MM.1S (cell line): ENCODE results near the gene SNX24.

Experiments
- DNase-seq: peaks from one replicate; pipeline ENCODE4 v3.0.0-alpha.2; 2015
- H2AFZ ChIP-seq: fragments of 300-600 bp; sonication (generic); 2 replicates; pipeline ENCODE4 v1.6.0; 2016; ENCODE audit warnings: antibody characterized with exemption, low read length
- H3F3A ChIP-seq: fragments of 300-600 bp; sonication (generic); 2 replicates; pipeline ENCODE4 v1.6.1; 2016; ENCODE audit warnings: mild to moderate bottlenecking, antibody characterized with exemption, low read length, moderate library complexity, mixed read lengths; ENCODE audit not compliant: insufficient read depth
- H3K27ac ChIP-seq: fragments of 300-600 bp; sonication (generic); 2 replicates; pipeline ENCODE4 v1.5.1; 2016; ENCODE audit warnings: mild to moderate bottlenecking, low read length
- H3K27me3 ChIP-seq: fragments of 300-600 bp; sonication (generic); replicated peaks from 2 replicates; pipeline ENCODE4 v1.6.0; 2016; ENCODE audit warnings: low read length; ENCODE audit not compliant: insufficient read depth
- H3K36me3 ChIP-seq: fragments of 300-600 bp; sonication (generic); replicated peaks from 2 replicates; pipeline ENCODE4 v1.6.1; 2016; ENCODE audit warnings: mild to moderate bottlenecking, low read length, mixed read lengths; ENCODE audit not compliant: insufficient read depth
- H3K4me1 ChIP-seq: fragments of 300-600 bp; sonication (generic); 2 replicates; pipeline ENCODE4 v1.6.1; 2016; ENCODE audit warnings: low read length, mixed read lengths
- H3K4me2 ChIP-seq: fragments of 300-600 bp; sonication (generic); 2 replicates; pipeline ENCODE4 v1.6.0; 2016; ENCODE audit warnings: low read depth, low read length
- H3K4me3 ChIP-seq: fragments of 300-600 bp; sonication (generic); 2 replicates; pipeline ENCODE4 v1.5.1; 2016; ENCODE audit warnings: low read length, mixed read lengths
- H3K79me2 ChIP-seq: fragments of 300-600 bp; sonication (generic); 2 replicates; pipeline ENCODE4 v1.6.1; 2016; ENCODE audit warnings: mixed run types, low read length, mixed read lengths
- H3K9ac ChIP-seq: fragments of 300-600 bp; sonication (generic); 2 replicates; pipeline ENCODE4 v1.6.1; 2016; ENCODE audit warnings: low read length, mixed read lengths
- H3K9me2 ChIP-seq: fragments of 300-600 bp; sonication (generic); replicated peaks from 2 replicates; pipeline ENCODE4 v1.6.1; 2016; ENCODE audit warnings: mild to moderate bottlenecking, low read length, mixed read lengths; ENCODE audit not compliant: insufficient read depth
- H3K9me3 ChIP-seq: fragments of 300-600 bp; sonication (generic); replicated peaks from 2 replicates; pipeline ENCODE4 v1.6.1; 2016; ENCODE audit warnings: mild to moderate bottlenecking, low read length, mixed read lengths; ENCODE audit not compliant: insufficient read depth
- H4K20me1 ChIP-seq: fragments of 300-600 bp; sonication (generic); 2 replicates; pipeline ENCODE4 v1.6.1; 2016; ENCODE audit warnings: mild to moderate bottlenecking, low read length, moderate library complexity, mixed read lengths; ENCODE audit not compliant: insufficient read depth
- EZH2 ChIP-seq: fragments of 300-600 bp; sonication (generic); optimal IDR thresholded peaks from 2 replicates; pipeline ENCODE3; 2017; ENCODE audit warnings: low read depth, mild to moderate bottlenecking, antibody characterized with exemption, low read length, mixed read lengths
- EZH2phosphoT487 ChIP-seq: fragments of 300-600 bp; sonication (generic); IDR thresholded peaks from 2 replicates; pipeline ENCODE4 v1.6.1; 2018; ENCODE audit warnings: antibody characterized with exemption, low read length
- TF ChIP-seq, protein P1 (sequence below): fragments of 300-600 bp; sonication (generic); IDR thresholded peaks from 2 replicates; pipeline ENCODE4 v1.5.1; 2016; ENCODE audit warnings: antibody characterized with exemption, low read length, mixed read lengths

Gene SNX24

DNA sequence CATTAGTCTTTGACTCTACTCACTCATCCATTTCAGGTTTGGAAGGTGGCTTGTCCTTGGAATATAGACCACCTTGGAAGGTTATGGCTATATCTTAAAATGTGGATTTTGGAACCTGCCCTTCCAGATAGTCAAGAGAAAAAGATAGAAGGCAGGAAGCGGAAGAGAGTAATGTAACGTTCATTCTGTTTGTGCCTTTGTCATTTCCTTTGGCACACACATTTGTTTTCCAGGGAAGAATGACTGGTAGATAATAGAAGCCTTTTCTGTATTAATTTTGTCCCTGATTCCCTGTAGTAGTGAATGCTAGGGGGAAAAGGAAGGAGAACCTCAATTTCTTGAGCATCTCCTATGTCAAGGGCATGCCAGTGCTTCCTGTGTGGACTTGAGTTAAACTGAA lies 136.4 kb downstream of the SNX24 start:
- H3K79me2 ChIP-seq = no peaks in the 10 kb centered on the region
- TF ChIP-seq EZH2phosphoT487 = no peak
- TF ChIP-seq, protein P1, sequence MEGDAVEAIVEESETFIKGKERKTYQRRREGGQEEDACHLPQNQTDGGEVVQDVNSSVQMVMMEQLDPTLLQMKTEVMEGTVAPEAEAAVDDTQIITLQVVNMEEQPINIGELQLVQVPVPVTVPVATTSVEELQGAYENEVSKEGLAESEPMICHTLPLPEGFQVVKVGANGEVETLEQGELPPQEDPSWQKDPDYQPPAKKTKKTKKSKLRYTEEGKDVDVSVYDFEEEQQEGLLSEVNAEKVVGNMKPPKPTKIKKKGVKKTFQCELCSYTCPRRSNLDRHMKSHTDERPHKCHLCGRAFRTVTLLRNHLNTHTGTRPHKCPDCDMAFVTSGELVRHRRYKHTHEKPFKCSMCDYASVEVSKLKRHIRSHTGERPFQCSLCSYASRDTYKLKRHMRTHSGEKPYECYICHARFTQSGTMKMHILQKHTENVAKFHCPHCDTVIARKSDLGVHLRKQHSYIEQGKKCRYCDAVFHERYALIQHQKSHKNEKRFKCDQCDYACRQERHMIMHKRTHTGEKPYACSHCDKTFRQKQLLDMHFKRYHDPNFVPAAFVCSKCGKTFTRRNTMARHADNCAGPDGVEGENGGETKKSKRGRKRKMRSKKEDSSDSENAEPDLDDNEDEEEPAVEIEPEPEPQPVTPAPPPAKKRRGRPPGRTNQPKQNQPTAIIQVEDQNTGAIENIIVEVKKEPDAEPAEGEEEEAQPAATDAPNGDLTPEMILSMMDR = no peak
- no peak overlapping the region for H3K4me2 ChIP-seq
- no peak overlapping the region for H3K27ac ChIP-seq
- H3K9me2 ChIP-seq = no peaks in the 10 kb centered on the region
- no peaks in the 10 kb centered on the region for H4K20me1 ChIP-seq
- no peak overlapping the region for H3K9ac ChIP-seq
- H3F3A ChIP-seq = no peaks in the 10 kb centered on the region
- no peak overlapping the region for H2AFZ ChIP-seq
- H3K4me1 ChIP-seq = no peaks in the 10 kb centered on the region
- no peak for DNase-seq
- H3K4me3 ChIP-seq = no peak overlapping the region
- H3K27me3 ChIP-seq = no peaks in the 10 kb centered on the region
- no peaks in the 10 kb centered on the region for H3K9me3 ChIP-seq
- no peaks in the 10 kb centered on the region for H3K36me3 ChIP-seq

GRCh38 chr5:122982376-122982775 lies 137.0 kb downstream of the SNX24 start:
- no peaks in the 10 kb centered on the region for H3K36me3 ChIP-seq
- H3K79me2 ChIP-seq = no peaks in the 10 kb centered on the region
- no peak overlapping the region for H3K4me3 ChIP-seq
- no peaks in the 10 kb centered on the region for H3K27me3 ChIP-seq
- no peaks in the 10 kb centered on the region for H3F3A ChIP-seq
- DNase-seq = no peak
- H3K4me2 ChIP-seq = no peak overlapping the region
- TF ChIP-seq, protein P1 = no peak
- TF ChIP-seq EZH2 = no peak
- no peak for TF ChIP-seq EZH2phosphoT487
- H2AFZ ChIP-seq = no peak overlapping the region
- no peaks in the 10 kb centered on the region for H3K9me3 ChIP-seq
- no peak overlapping the region for H3K27ac ChIP-seq
- H3K9ac ChIP-seq = no peak overlapping the region
- H3K4me1 ChIP-seq = no peaks in the 10 kb centered on the region
- no peaks in the 10 kb centered on the region for H4K20me1 ChIP-seq
- no peaks in the 10 kb centered on the region for H3K9me2 ChIP-seq

DNA sequence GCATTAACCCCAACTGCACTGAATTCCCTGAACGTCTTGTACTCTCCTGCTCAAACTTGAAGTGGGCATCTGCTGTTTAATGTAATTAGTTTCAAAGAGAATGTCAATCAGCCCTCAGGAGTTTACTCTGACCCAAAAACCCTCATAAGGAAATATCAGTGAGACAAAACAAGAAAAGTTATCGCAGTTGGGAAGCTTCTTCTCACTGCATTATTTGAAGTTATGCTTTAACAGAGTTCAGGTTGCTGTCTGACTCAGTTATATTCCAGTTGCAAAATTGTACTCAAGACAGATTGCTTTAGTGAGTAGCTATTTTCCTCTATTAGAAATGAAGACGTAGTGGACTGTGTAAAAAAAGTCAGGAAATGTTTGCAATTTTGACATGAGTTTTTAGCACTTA lies 139.0 kb downstream of the SNX24 start:
- no peak for TF ChIP-seq EZH2phosphoT487
- TF ChIP-seq EZH2 = no peak
- TF ChIP-seq, protein P1 = no peak
- Histone ChIP-seq H4K20me1 (no peaks in the 10 kb centered on the region), H3K4me3 (no peak overlapping the region), H2AFZ (no peak overlapping the region), H3K36me3 (no peaks in the 10 kb centered on the region), H3F3A (no peaks in the 10 kb centered on the region), H3K4me2 (no peak overlapping the region), H3K79me2 (no peaks in the 10 kb centered on the region), H3K9me2 (no peaks in the 10 kb centered on the region), H3K9ac (no peak overlapping the region), H3K27ac (no peak overlapping the region), H3K27me3 (no peaks in the 10 kb centered on the region), H3K4me1 (no peaks in the 10 kb centered on the region), H3K9me3 (no peaks in the 10 kb centered on the region)
- no peak for DNase-seq
